Measurements from ENCODE around the gene FXYD2.

GRCh38 chr11:117834068-117834810 is 9.7 kb upstream of the FXYD2 start:
- no peak for TF ChIP-seq EZH2phosphoT487 (IDR thresholded peaks at IDR 0.05; ENCODE audit: insufficient read depth, low read depth)
- no peak for TF ChIP-seq EZH2 (IDR thresholded peaks at IDR 0.05; ENCODE audit: insufficient read depth, poor library complexity, severe bottlenecking)

Data from GM23248 (cell line).